Activated CD4-positive, alpha-beta T cell treated with anti-CD3 and anti-CD28 coated beads for 36 hours (primary cell): ENCODE data around the gene LSM7. TPM values are rescaled to one million over a fixed set of nuclear protein-coding genes. Genes with fewer than 3 reads are reported as not detected.

ENCODE experiments used
- total RNA-seq, 2 experiments: library from RNA; stranded (reverse); gene quantifications; one replicate each; pipeline ENCODE4 v1.2.3, GENCODE V29; 2021

Gene LSM7
- total RNA-seq, 2 experiments from 2014 or later = 113 to 134 TPM

Other genes with a start within 250 kb of the LSM7 start
- 100 to 1,000 TPM; 148 to 156 TPM for gene MOB3A, start 232.3 kb downstream of the LSM7 start, total RNA-seq
- 10 to 100 TPM; 15.2 to 16.6 TPM for gene IZUMO4, start 231.7 kb downstream of the LSM7 start, total RNA-seq
- 100 to 1,000 TPM in 1 of 2 experiments, 10 to 100 TPM in 1; 82.7 to 105 TPM for gene AP3D1, start 177.0 kb downstream of the LSM7 start, total RNA-seq
- gene DOT1L, start 164.7 kb downstream of the LSM7 start, total RNA-seq = 10 to 100 TPM; 62.5 to 73.8 TPM
- gene PLEKHJ1, start 92.3 kb downstream of the LSM7 start, total RNA-seq = 10 to 100 TPM; 38.4 to 61.8 TPM
- 100 to 1,000 TPM; 146 to 192 TPM for gene SF3A2, start 91.8 kb downstream of the LSM7 start, total RNA-seq
- 1 to 10 TPM; 1.9 to 2.7 TPM for gene AMH, start 79.3 kb downstream of the LSM7 start, total RNA-seq
- under 1 TPM; 0.39 to 0.75 TPM for gene JSRP1, start 72.2 kb downstream of the LSM7 start, total RNA-seq
- gene PEAK3, start 46.4 kb downstream of the LSM7 start, total RNA-seq = not detected
- not detected for gene LINGO3, start 20.4 kb downstream of the LSM7 start, total RNA-seq
- 10 to 100 TPM; 37.7 to 48.5 TPM for gene SPPL2B, start 98 bp upstream of the LSM7 start, total RNA-seq
- not detected for gene TMPRSS9, start 31.7 kb upstream of the LSM7 start, total RNA-seq
- gene TIMM13, start 99.0 kb upstream of the LSM7 start, total RNA-seq = 100 to 1,000 TPM in 1 of 2 experiments, 10 to 100 TPM in 1; 70.7 to 104 TPM
- 10 to 100 TPM; 91.0 to 93.9 TPM for gene LMNB2, start 128.4 kb upstream of the LSM7 start, total RNA-seq
- gene GADD45B, start 147.5 kb upstream of the LSM7 start, total RNA-seq = 10 to 100 TPM; 57.7 to 71.2 TPM